HCT116 (cell line): ENCODE results near the gene DENND5A.

ENCODE experiments used
- CBX3 ChIP-seq: IDR thresholded peaks from 2 replicates; pipeline ENCODE4 v1.6.1; 2012; ENCODE audit warnings: low read depth
- MAX ChIP-seq: IDR thresholded peaks from 2 replicates; pipeline ENCODE4 v1.6.1; 2012
- POLR2A ChIP-seq: IDR thresholded peaks from 2 replicates; pipeline ENCODE4 v1.7.0; 2011; ENCODE audit warnings: borderline replicate concordance; ENCODE audit not compliant: insufficient read depth, insufficient read length; ENCODE audit errors: extremely low read depth
- POLR2AphosphoS5 ChIP-seq: IDR thresholded peaks from 2 replicates; pipeline ENCODE4 v1.6.1; 2011; ENCODE audit warnings: mild to moderate bottlenecking, low read depth, low read length, moderate library complexity
- RAD21 ChIP-seq: IDR thresholded peaks from 2 replicates; pipeline ENCODE4 v1.6.1; 2012; ENCODE audit warnings: low read depth, mild to moderate bottlenecking
- SIN3A ChIP-seq: IDR thresholded peaks from 2 replicates; pipeline ENCODE4 v1.6.1; 2012; ENCODE audit warnings: low read depth
- YY1 ChIP-seq: IDR thresholded peaks from 2 replicates; pipeline ENCODE4 v1.6.1; 2011; ENCODE audit warnings: low read length, low read depth, moderate library complexity, mild to moderate bottlenecking; ENCODE audit not compliant: insufficient replicate concordance; ENCODE audit errors: extremely low read depth
- ZNF274 ChIP-seq: fragments of 200-500 bp; sonication (Bioruptor generic); IDR thresholded peaks from 2 replicates; pipeline ENCODE4 v1.6.1; 2014; ENCODE audit warnings: mild to moderate bottlenecking, low read depth, low read length, inconsistent platforms
- TF ChIP-seq, protein P1 (sequence below), 3 experiments: fragments of 200-600 bp in 1 of 3; sonication (generic) in 1 of 3; IDR thresholded peaks in 2 of 3; conservative IDR thresholded peaks in 1 of 3; 2 replicates each; pipeline ENCODE4 v1.5.1; 2012 to 2017; ENCODE audit warnings: low read depth in 2 of 3, low read length in 2 of 3, antibody characterized with exemption in 1 of 3, borderline replicate concordance in 1 of 3, control low read depth in 1 of 3, mild to moderate bottlenecking in 1 of 3, mixed read lengths in 1 of 3, mixed run types in 1 of 3, moderate library complexity in 1 of 3; ENCODE audit not compliant: insufficient read depth in 1 of 3

- TF ChIP-seq SIN3A (no peak), CBX3 (no peak), YY1 (no peak), POLR2AphosphoS5 (no peak), RAD21 (peak; percentile 29; the same call in 1 of the 2 replicates), MAX (no peak), ZNF274 (no peak), POLR2A (no peak)
- TF ChIP-seq, protein P1, sequence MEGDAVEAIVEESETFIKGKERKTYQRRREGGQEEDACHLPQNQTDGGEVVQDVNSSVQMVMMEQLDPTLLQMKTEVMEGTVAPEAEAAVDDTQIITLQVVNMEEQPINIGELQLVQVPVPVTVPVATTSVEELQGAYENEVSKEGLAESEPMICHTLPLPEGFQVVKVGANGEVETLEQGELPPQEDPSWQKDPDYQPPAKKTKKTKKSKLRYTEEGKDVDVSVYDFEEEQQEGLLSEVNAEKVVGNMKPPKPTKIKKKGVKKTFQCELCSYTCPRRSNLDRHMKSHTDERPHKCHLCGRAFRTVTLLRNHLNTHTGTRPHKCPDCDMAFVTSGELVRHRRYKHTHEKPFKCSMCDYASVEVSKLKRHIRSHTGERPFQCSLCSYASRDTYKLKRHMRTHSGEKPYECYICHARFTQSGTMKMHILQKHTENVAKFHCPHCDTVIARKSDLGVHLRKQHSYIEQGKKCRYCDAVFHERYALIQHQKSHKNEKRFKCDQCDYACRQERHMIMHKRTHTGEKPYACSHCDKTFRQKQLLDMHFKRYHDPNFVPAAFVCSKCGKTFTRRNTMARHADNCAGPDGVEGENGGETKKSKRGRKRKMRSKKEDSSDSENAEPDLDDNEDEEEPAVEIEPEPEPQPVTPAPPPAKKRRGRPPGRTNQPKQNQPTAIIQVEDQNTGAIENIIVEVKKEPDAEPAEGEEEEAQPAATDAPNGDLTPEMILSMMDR (IDR thresholded peaks at IDR 0.05 in 2 of 3, conservative IDR thresholded peaks at IDR 0.05 in 1 of 3; ENCODE audit: borderline replicate concordance in 1 of 3, insufficient read depth in 1 of 3, low read depth in 2 of 3, low read length in 2 of 3): peak; percentile 13 to 34 (median 24); a peak in 3 of 6 replicates
Observed at GRCh38 chr11:9092853-9093778, 172.0 kb downstream of the DENND5A start.
